Cortex of kidney (tissue), 1 donor: ENCODE data around the gene SCAANT1.

Experiments
- DNase-seq: peaks from one replicate; lab custom pipeline; 2025; lab: John Stamatoyannopoulos, UW

SCAANT1 gene

GRCh38 chr3:63911873-63912767 lies at the start of gene SCAANT1:
Gene SCAANT1, minus strand, starts transcription at chr3:63912383.
- peak; percentile 51 for DNase-seq

GRCh38 chr3:63961891-63962290 lies 49.7 kb upstream of the SCAANT1 start:
- no peak for DNase-seq

GRCh38 chr3:63960048-63960711 lies 48.0 kb upstream of the SCAANT1 start:
- no peak for DNase-seq

- DNase-seq, result no peak
Measured at GRCh38 chr3:63959146-63959545, 47.0 kb upstream of the SCAANT1 start.

- no peak for DNase-seq
Measured at GRCh38 chr3:63955830-63956545, 43.8 kb upstream of the SCAANT1 start.

- DNase-seq, result no peak
Measured at GRCh38 chr3:63955036-63955650, 43.0 kb upstream of the SCAANT1 start.

GRCh38 chr3:63954182-63954581 lies 42.0 kb upstream of the SCAANT1 start:
- no peak for DNase-seq

GRCh38 chr3:63952248-63952594 lies 40.0 kb upstream of the SCAANT1 start:
- no peak for DNase-seq

- no peak for DNase-seq
Measured at GRCh38 chr3:63951492-63952247, 39.5 kb upstream of the SCAANT1 start.

GRCh38 chr3:63950698-63951097 lies 38.5 kb upstream of the SCAANT1 start:
- no peak for DNase-seq

- DNase-seq, result no peak
Measured at GRCh38 chr3:63949005-63949404, 36.8 kb upstream of the SCAANT1 start.

GRCh38 chr3:63947594-63947993 lies 35.4 kb upstream of the SCAANT1 start:
- DNase-seq, result no peak

- DNase-seq, result no peak
Measured at GRCh38 chr3:63946753-63947152, 34.6 kb upstream of the SCAANT1 start.

GRCh38 chr3:63945558-63946096 lies 33.4 kb upstream of the SCAANT1 start:
- DNase-seq, result no peak

- no peak for DNase-seq
Measured at GRCh38 chr3:63943678-63944077, 31.5 kb upstream of the SCAANT1 start.

GRCh38 chr3:63942528-63942927 lies 30.3 kb upstream of the SCAANT1 start:
- no peak for DNase-seq

GRCh38 chr3:63940389-63940757 lies 28.2 kb upstream of the SCAANT1 start:
- no peak for DNase-seq

- DNase-seq, result no peak
Measured at GRCh38 chr3:63937661-63938651, 25.8 kb upstream of the SCAANT1 start.

- no peak for DNase-seq
Measured at GRCh38 chr3:63936925-63937324, 24.7 kb upstream of the SCAANT1 start.
